Astrocyte (in vitro differentiated cells and primary cell): Measurements from ENCODE around the gene LBX1. TPM values are rescaled to one million over a fixed set of nuclear protein-coding genes. Genes with fewer than 3 reads are reported as not detected.

Source experiments
- DNase-seq: peaks from one replicate; pipeline ENCODE4 v3.0.0-alpha.2; 2010; ENCODE audit warnings: low read depth
- FAIRE-seq: peaks from 2 replicates; lab custom pipeline; 2011; peaks lifted over from hg19 to GRCh38; lab: Jason Lieb, UNC
- H2AFZ ChIP-seq: 2 replicates; pipeline ENCODE4 v1.6.0; 2012; ENCODE audit warnings: low read depth, low read length, inconsistent platforms
- H3K27ac ChIP-seq: 2 replicates; pipeline ENCODE4 v1.5.1; 2011; ENCODE audit warnings: low read depth, low read length, inconsistent platforms
- H3K27me3 ChIP-seq: 2 replicates; pipeline ENCODE4 v1.6.0; 2011; ENCODE audit warnings: low read length, inconsistent platforms; ENCODE audit not compliant: insufficient read depth
- H3K36me3 ChIP-seq: 2 replicates; pipeline ENCODE4 v1.5.1; 2011; ENCODE audit warnings: low read length, inconsistent platforms; ENCODE audit not compliant: insufficient read depth
- H3K4me1 ChIP-seq: 2 replicates; pipeline ENCODE4 v1.5.1; 2011; ENCODE audit warnings: low read length, inconsistent platforms; ENCODE audit not compliant: insufficient read depth
- H3K4me2 ChIP-seq: 2 replicates; pipeline ENCODE4 v1.6.0; 2012; ENCODE audit warnings: low read length, inconsistent platforms
- H3K4me3 ChIP-seq: 2 replicates; pipeline ENCODE4 v1.5.1; 2011; ENCODE audit warnings: low read depth, mild to moderate bottlenecking, low read length, inconsistent platforms; ENCODE audit not compliant: insufficient read depth
- H3K79me2 ChIP-seq: 2 replicates; pipeline ENCODE4 v1.6.0; 2012; ENCODE audit warnings: mild to moderate bottlenecking, low read length, inconsistent platforms; ENCODE audit not compliant: insufficient read depth
- H3K9ac ChIP-seq: 2 replicates; pipeline ENCODE4 v1.6.0; 2012; ENCODE audit warnings: mild to moderate bottlenecking, low read length, inconsistent platforms
- H3K9me3 ChIP-seq: 2 replicates; pipeline ENCODE4 v1.5.1; 2012; ENCODE audit warnings: low read depth, mild to moderate bottlenecking, low read length, inconsistent platforms; ENCODE audit not compliant: insufficient read depth
- H4K20me1 ChIP-seq: 2 replicates; pipeline ENCODE4 v1.6.0; 2012; ENCODE audit warnings: low read length, inconsistent platforms; ENCODE audit not compliant: insufficient read depth
- H3K27ac Mint-ChIP-seq: one replicate; pipeline ENCODE4 v1.8.0; 2021; ENCODE audit warnings: mild to moderate bottlenecking, mixed read lengths; ENCODE audit not compliant: unreplicated experiment
- H3K27me3 Mint-ChIP-seq: one replicate; pipeline ENCODE4 v1.8.0; 2021; ENCODE audit warnings: low read depth, mixed read lengths; ENCODE audit not compliant: unreplicated experiment
- H3K36me3 Mint-ChIP-seq: one replicate; pipeline ENCODE4 v1.8.0; 2021; ENCODE audit warnings: low read depth, mixed read lengths; ENCODE audit not compliant: unreplicated experiment
- H3K4me1 Mint-ChIP-seq: one replicate; pipeline ENCODE4 v1.8.0; 2021; ENCODE audit warnings: low read depth, mixed read lengths; ENCODE audit not compliant: unreplicated experiment
- H3K4me3 Mint-ChIP-seq: one replicate; pipeline ENCODE4 v1.8.0; 2021; ENCODE audit warnings: mild to moderate bottlenecking, moderate library complexity, mixed read lengths; ENCODE audit not compliant: unreplicated experiment
- H3K9me3 Mint-ChIP-seq: one replicate; pipeline ENCODE4 v1.8.0; 2021; ENCODE audit warnings: mild to moderate bottlenecking, mixed read lengths; ENCODE audit not compliant: unreplicated experiment
- CTCF ChIP-seq: IDR thresholded peaks from 2 replicates; pipeline ENCODE4 v1.5.1; 2011; ENCODE audit warnings: low read depth, mild to moderate bottlenecking, inconsistent platforms, low read length, moderate library complexity; ENCODE audit not compliant: insufficient read depth
- EZH2 ChIP-seq: IDR thresholded peaks from 2 replicates; pipeline ENCODE4 v1.6.1; 2012; ENCODE audit warnings: mild to moderate bottlenecking, low read length, inconsistent platforms; ENCODE audit not compliant: insufficient read depth
- total RNA-seq: library from RNA; stranded (reverse); gene quantifications from 2 replicates; pipeline ENCODE4 v1.2.1, GENCODE V29; 2021

LBX1 gene
- total RNA-seq, 1 donor from 2014 or later = not detected

DNA sequence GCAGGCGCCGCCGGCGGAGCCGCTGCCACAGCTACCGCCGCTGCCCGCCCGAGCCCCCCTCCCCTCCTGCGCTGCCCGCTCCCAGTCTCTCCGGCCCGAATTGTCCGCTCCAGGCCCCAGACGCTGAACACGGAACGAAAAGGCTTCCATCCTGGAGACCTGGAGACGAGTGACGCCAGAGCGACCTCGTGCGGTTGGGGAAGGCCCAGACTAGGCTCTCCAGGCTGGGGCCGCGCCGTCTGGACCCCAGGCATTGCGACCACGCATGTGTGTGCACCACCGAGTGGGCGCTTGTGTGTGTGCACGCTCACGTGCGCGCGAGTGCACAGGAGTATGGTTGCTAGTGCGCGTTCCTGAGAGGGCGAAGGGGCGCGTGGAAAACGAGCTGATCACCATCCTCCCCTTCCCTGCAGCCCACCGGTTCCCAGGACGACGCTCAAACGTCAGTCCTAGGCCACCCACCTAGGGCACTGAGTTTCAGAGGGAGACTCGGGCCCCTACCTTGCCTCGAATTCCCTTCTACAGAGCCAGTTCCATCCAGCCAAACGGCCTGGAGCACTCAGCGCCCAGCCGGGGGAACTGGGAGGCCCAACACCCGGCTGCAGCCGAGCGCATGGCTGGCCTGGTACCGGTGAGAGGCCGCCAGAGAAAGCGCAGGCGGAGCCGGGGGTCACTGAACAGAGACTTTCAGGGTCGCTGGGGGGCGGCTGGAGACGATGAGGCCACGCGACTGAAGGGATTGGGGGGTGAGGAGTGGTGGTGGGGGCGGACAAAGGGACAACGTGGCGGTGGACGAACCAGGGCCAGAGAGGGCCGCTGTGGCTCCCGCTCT, 11.6 kb downstream of the LBX1 start:
- Mint-ChIP-seq H3K27me3 (peaks cover 82% of the 10 kb centered on the region), H3K27ac (peak overlapping the region; percentile 4), H3K4me3 (no peak overlapping the region), H3K36me3 (peaks cover 5% of the 10 kb centered on the region), H3K4me1 (peaks cover 2% of the 10 kb centered on the region), H3K9me3 (peaks cover 13% of the 10 kb centered on the region)
- TF ChIP-seq EZH2 (peak; percentile 24), CTCF (no peak)
- no peaks in the 10 kb centered on the region for H3K79me2 ChIP-seq
- peaks cover 3% of the 10 kb centered on the region for H3K9me3 ChIP-seq
- FAIRE-seq (no peak), DNase-seq (peak; percentile 20)
- H3K9ac ChIP-seq = no peak overlapping the region
- peaks cover 82% of the 10 kb centered on the region for H3K27me3 ChIP-seq
- H3K27ac ChIP-seq = no peak overlapping the region
- peak overlapping the region; percentile 5 for H2AFZ ChIP-seq
- H3K4me1 ChIP-seq = peaks cover 4% of the 10 kb centered on the region
- H3K4me3 ChIP-seq = no peak overlapping the region
- peaks cover 13% of the 10 kb centered on the region for H4K20me1 ChIP-seq
- H3K36me3 ChIP-seq = no peaks in the 10 kb centered on the region
- no peak overlapping the region for H3K4me2 ChIP-seq

DNA sequence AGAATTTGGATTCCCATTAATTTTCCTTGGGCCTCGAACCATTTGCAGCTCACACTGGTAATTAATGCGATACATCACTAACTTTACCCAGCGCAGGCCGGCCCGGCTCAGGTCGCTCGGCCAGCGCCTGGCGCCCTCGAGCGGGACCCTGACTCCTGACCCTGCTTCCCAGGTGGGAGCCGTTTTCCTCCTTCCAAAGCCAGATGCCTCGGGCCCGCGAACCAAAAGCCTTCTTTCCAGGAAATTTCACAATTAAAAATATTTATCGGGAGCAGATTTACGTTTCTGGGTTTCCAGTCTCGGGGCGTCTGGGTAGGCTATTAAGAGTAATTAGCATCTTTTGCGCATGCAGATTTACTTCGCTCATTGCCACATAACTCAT, 12.2 kb downstream of the LBX1 start:
- Mint-ChIP-seq H3K4me3 (no peak overlapping the region), H3K27me3 (peaks cover 83% of the 10 kb centered on the region), H3K4me1 (peaks cover 2% of the 10 kb centered on the region), H3K27ac (peak overlapping the region; percentile 53), H3K36me3 (peaks cover 5% of the 10 kb centered on the region), H3K9me3 (peaks cover 12% of the 10 kb centered on the region)
- Histone ChIP-seq H3K4me1 (peaks cover 4% of the 10 kb centered on the region), H3K27me3 (peaks cover 80% of the 10 kb centered on the region), H3K36me3 (no peaks in the 10 kb centered on the region), H3K27ac (no peak overlapping the region), H3K4me3 (no peak overlapping the region), H3K9ac (no peak overlapping the region), H2AFZ (no peak overlapping the region), H3K4me2 (no peak overlapping the region), H3K9me3 (peaks cover 3% of the 10 kb centered on the region), H4K20me1 (peaks cover 13% of the 10 kb centered on the region), H3K79me2 (no peaks in the 10 kb centered on the region)
- DNase-seq = no peak
- FAIRE-seq = no peak
- TF ChIP-seq EZH2 = no peak
- TF ChIP-seq CTCF = no peak
